ENCODE measurements around the gene OCA2.

The OCA2 gene

GRCh38 chr15:27834684-27835083 is 264.4 kb downstream of the OCA2 start:
- H3K4me3 ChIP-seq (ENCODE audit: low read depth, low read length): no peak overlapping the region
- TF ChIP-seq MYC (IDR thresholded peaks at IDR 0.05; ENCODE audit: low read depth, low read length): no peak
- no peak for DNase-seq (ENCODE audit: low read depth)

GRCh38 chr15:27833974-27834373 is 265.1 kb downstream of the OCA2 start:
- H3K4me3 ChIP-seq (ENCODE audit: low read depth, low read length): no peak overlapping the region
- no peak for TF ChIP-seq POLR2A (IDR thresholded peaks at IDR 0.05; ENCODE audit: extremely low read depth, insufficient read length)
- TF ChIP-seq MYC (IDR thresholded peaks at IDR 0.05; ENCODE audit: low read depth, low read length): no peak
- no peak for TF ChIP-seq CTCF (IDR thresholded peaks at IDR 0.05; ENCODE audit: low read depth, low read length)
- TF ChIP-seq MAX (IDR thresholded peaks at IDR 0.05; ENCODE audit: low read depth, low read length): no peak
- no peak for DNase-seq (ENCODE audit: low read depth)

GRCh38 chr15:27833178-27833577 is 265.9 kb downstream of the OCA2 start:
- TF ChIP-seq MAX (IDR thresholded peaks at IDR 0.05; ENCODE audit: low read depth, low read length): no peak
- no peak for TF ChIP-seq CTCF (IDR thresholded peaks at IDR 0.05; ENCODE audit: low read depth, low read length)
- no peak for TF ChIP-seq MYC (IDR thresholded peaks at IDR 0.05; ENCODE audit: low read depth, low read length)
- TF ChIP-seq POLR2A (IDR thresholded peaks at IDR 0.05; ENCODE audit: extremely low read depth, insufficient read length): no peak
- no peak for DNase-seq (ENCODE audit: low read depth)
- no peak overlapping the region for H3K4me3 ChIP-seq (ENCODE audit: low read depth, low read length)

GRCh38 chr15:27832237-27832596 is 266.9 kb downstream of the OCA2 start:
- TF ChIP-seq MAX (IDR thresholded peaks at IDR 0.05; ENCODE audit: low read depth, low read length): no peak
- no peak for TF ChIP-seq CTCF (IDR thresholded peaks at IDR 0.05; ENCODE audit: low read depth, low read length)
- TF ChIP-seq POLR2A (IDR thresholded peaks at IDR 0.05; ENCODE audit: extremely low read depth, insufficient read length): no peak
- TF ChIP-seq MYC (IDR thresholded peaks at IDR 0.05; ENCODE audit: low read depth, low read length): no peak
- no peak for DNase-seq (ENCODE audit: low read depth)
- H3K4me3 ChIP-seq (ENCODE audit: low read depth, low read length): no peak overlapping the region

GRCh38 chr15:27831384-27832236 is 267.5 kb downstream of the OCA2 start:
- no peak for DNase-seq (ENCODE audit: low read depth)
- TF ChIP-seq CTCF (IDR thresholded peaks at IDR 0.05; ENCODE audit: low read depth, low read length) (no peak), MAX (IDR thresholded peaks at IDR 0.05; ENCODE audit: low read depth, low read length) (no peak), MYC (IDR thresholded peaks at IDR 0.05; ENCODE audit: low read depth, low read length) (no peak), POLR2A (IDR thresholded peaks at IDR 0.05; ENCODE audit: extremely low read depth, insufficient read length) (no peak)
- H3K4me3 ChIP-seq (ENCODE audit: low read depth, low read length): no peak overlapping the region

GRCh38 chr15:27828746-27829145 is 270.4 kb downstream of the OCA2 start:
- DNase-seq (ENCODE audit: low read depth): no peak
- H3K4me3 ChIP-seq (ENCODE audit: low read depth, low read length): no peak overlapping the region
- TF ChIP-seq CTCF (IDR thresholded peaks at IDR 0.05; ENCODE audit: low read depth, low read length) (no peak), MYC (IDR thresholded peaks at IDR 0.05; ENCODE audit: low read depth, low read length) (no peak), MAX (IDR thresholded peaks at IDR 0.05; ENCODE audit: low read depth, low read length) (no peak), POLR2A (IDR thresholded peaks at IDR 0.05; ENCODE audit: extremely low read depth, insufficient read length) (no peak)

All from NB4 (cell line).